Spinal cord (tissue), 10 donors: ENCODE data around the gene RHCG. TPM values are rescaled to one million over a fixed set of nuclear protein-coding genes. Genes with fewer than 3 reads are reported as not detected.
A peak's percentile ranks its signal among the peaks of the same experiment; 100 is the strongest.

Experiments used
- DNase-seq, 6 donors: peaks; one replicate each; pipeline versions ENCODE4 v3.0.0 to v3.0.0-alpha.2; 2013 to 2015; ENCODE audit warnings: low spot score in 6 of 6, low read depth in 4 of 6
- H3K27ac ChIP-seq: one replicate; pipeline ENCODE4 v1.5.1; 2013; ENCODE audit warnings: low read depth, low read length, control low read depth
- H3K27me3 ChIP-seq: one replicate; pipeline ENCODE4 v1.6.1; 2013; ENCODE audit warnings: low read length; ENCODE audit not compliant: control insufficient read depth, insufficient read depth
- H3K36me3 ChIP-seq: one replicate; pipeline ENCODE4 v1.6.1; 2013; ENCODE audit warnings: low read length; ENCODE audit not compliant: control insufficient read depth, insufficient read depth
- H3K4me1 ChIP-seq: one replicate; pipeline ENCODE4 v1.6.1; 2013; ENCODE audit warnings: low read length; ENCODE audit not compliant: control insufficient read depth, insufficient read depth
- H3K4me3 ChIP-seq: one replicate; pipeline ENCODE4 v1.5.1; 2013; ENCODE audit warnings: low read depth, low read length, control low read depth
- H3K9me3 ChIP-seq: one replicate; pipeline ENCODE4 v1.6.1; 2013; ENCODE audit warnings: low read length; ENCODE audit not compliant: control insufficient read depth, insufficient read depth
- WGBS: methylation state at CpG from one replicate; pipeline ENCODE4 v1.1.5; 2013; ENCODE audit warnings: missing lambda C conversion rate; ENCODE audit not compliant: insufficient coverage; 5-methylcytosine and 5-hydroxymethylcytosine counted together
- polyA plus RNA-seq, 2 donors: library from polyadenylated mRNA; unstranded; fragments of 120-200 nt; gene quantifications; one replicate each; pipeline ENCODE4 v1.2.1, GENCODE V29; 2013; ENCODE audit not compliant: insufficient read length in 2 of 2
- total RNA-seq, 2 donors: library from RNA; depleted of rRNA in 1 of 2; stranded (reverse); fragments of 120-200 nt in 1 of 2; fragments of >200 nt in 1 of 2; gene quantifications; one replicate each; pipeline versions ENCODE4 v1.2.3 to v1.2.4, GENCODE V29; 2013 to 2014
- donor health status: healthy.

Gene RHCG
- total and polyA plus RNA-seq, 4 donors = 0.44 to 6.8 (median 1.7) TPM

- Histone ChIP-seq H3K9me3 (no peaks in the 10 kb centered on the region), H3K27ac (no peak overlapping the region), H3K36me3 (peaks cover 26% of the 10 kb centered on the region), H3K4me1 (peaks cover 17% of the 10 kb centered on the region), H3K4me3 (no peak overlapping the region), H3K27me3 (no peaks in the 10 kb centered on the region)
- peak in 1 of 6 donors; percentile 34 for DNase-seq
- WGBS = 35% methylated on average over 24 of the region's 24 CpGs
Observed at GRCh38 chr15:89486726-89487050, 9.7 kb downstream of the RHCG start.

- H3K4me3 ChIP-seq = no peak overlapping the region
- no peak for DNase-seq
- no peaks in the 10 kb centered on the region for H3K9me3 ChIP-seq
- no peak overlapping the region for H3K27ac ChIP-seq
- H3K4me1 ChIP-seq = peaks cover 5% of the 10 kb centered on the region
- WGBS = 75% methylated on average over 6 of the region's 6 CpGs
- H3K27me3 ChIP-seq = no peaks in the 10 kb centered on the region
- peaks cover 48% of the 10 kb centered on the region for H3K36me3 ChIP-seq
Observed at GRCh38 chr15:89483079-89483478, 13.3 kb downstream of the RHCG start.

- H3K36me3 ChIP-seq = peaks cover 54% of the 10 kb centered on the region
- H3K9me3 ChIP-seq = no peaks in the 10 kb centered on the region
- H3K4me1 ChIP-seq = peaks cover 3% of the 10 kb centered on the region
- no peak overlapping the region for H3K4me3 ChIP-seq
- H3K27me3 ChIP-seq = no peaks in the 10 kb centered on the region
- 70% methylated on average over 5 of the region's 5 CpGs for WGBS
- DNase-seq = no peak
- H3K27ac ChIP-seq = no peak overlapping the region
Observed at GRCh38 chr15:89482139-89482538, 14.2 kb downstream of the RHCG start.

GRCh38 chr15:89480505-89480904, 15.9 kb downstream of the RHCG start:
- Histone ChIP-seq H3K27ac (no peak overlapping the region), H3K9me3 (no peaks in the 10 kb centered on the region), H3K27me3 (no peaks in the 10 kb centered on the region), H3K36me3 (peaks cover 51% of the 10 kb centered on the region), H3K4me1 (no peaks in the 10 kb centered on the region), H3K4me3 (no peak overlapping the region)
- 87% methylated on average over 2 of the region's 3 CpGs for WGBS
- no peak for DNase-seq

- Histone ChIP-seq H3K9me3 (no peaks in the 10 kb centered on the region), H3K36me3 (peaks cover 54% of the 10 kb centered on the region), H3K4me3 (no peak overlapping the region), H3K27ac (no peak overlapping the region), H3K27me3 (no peaks in the 10 kb centered on the region), H3K4me1 (no peaks in the 10 kb centered on the region)
- no peak for DNase-seq
- 76% methylated on average over 6 of the region's 7 CpGs for whole genome bisulfite sequencing
Observed at GRCh38 chr15:89479173-89479572, 17.2 kb downstream of the RHCG start.

GRCh38 chr15:89477411-89478242, 18.8 kb downstream of the RHCG start:
- Histone ChIP-seq H3K4me1 (peaks cover 2% of the 10 kb centered on the region), H3K27ac (no peak overlapping the region), H3K4me3 (no peak overlapping the region), H3K27me3 (no peaks in the 10 kb centered on the region), H3K36me3 (peaks cover 44% of the 10 kb centered on the region), H3K9me3 (no peaks in the 10 kb centered on the region)
- WGBS = 90% methylated on average over 16 of the region's 22 CpGs
- DNase-seq = no peak

- H3K36me3 ChIP-seq = peaks cover 54% of the 10 kb centered on the region
- 67% methylated on average over 5 of the region's 6 CpGs for WGBS
- H3K27ac ChIP-seq = no peak overlapping the region
- H3K4me1 ChIP-seq = peaks cover 20% of the 10 kb centered on the region
- no peak overlapping the region for H3K4me3 ChIP-seq
- peak in 1 of 6 donors; percentile 64 for DNase-seq
- H3K27me3 ChIP-seq = no peaks in the 10 kb centered on the region
- H3K9me3 ChIP-seq = no peaks in the 10 kb centered on the region
Observed at GRCh38 chr15:89475661-89476060, 20.7 kb downstream of the RHCG start.

- Histone ChIP-seq H3K27ac (no peak overlapping the region), H3K4me3 (no peak overlapping the region), H3K27me3 (no peaks in the 10 kb centered on the region), H3K9me3 (peaks cover 3% of the 10 kb centered on the region), H3K4me1 (peaks cover 36% of the 10 kb centered on the region), H3K36me3 (peaks cover 28% of the 10 kb centered on the region)
- 13% methylated on average over 6 of the region's 7 CpGs for WGBS
- peak in 3 of 6 donors; percentile 57 to 92 (median 87) for DNase-seq
Observed at GRCh38 chr15:89472785-89473256, 23.6 kb downstream of the RHCG start.

- WGBS = 14% methylated on average over 6 of the region's 15 CpGs
- peaks cover 3% of the 10 kb centered on the region for H3K9me3 ChIP-seq
- H3K4me3 ChIP-seq = peak overlapping the region; percentile 17
- H3K4me1 ChIP-seq = peaks cover 36% of the 10 kb centered on the region
- peaks cover 11% of the 10 kb centered on the region for H3K36me3 ChIP-seq
- peak overlapping the region; percentile 79 for H3K27ac ChIP-seq
- no peaks in the 10 kb centered on the region for H3K27me3 ChIP-seq
- DNase-seq = peak in 3 of 6 donors; percentile 55 to 96 (median 83)
Observed at GRCh38 chr15:89469426-89470096, 26.8 kb downstream of the RHCG start.
